CD4-positive, alpha-beta T cell (primary cell): ENCODE results near the gene TUBB2B. TPM values are rescaled to one million over a fixed set of nuclear protein-coding genes. Genes with fewer than 3 reads are reported as not detected.

ENCODE experiments used
- ATAC-seq: fragments of 200-7000 bp; cut with Tn5 transposase; one replicate; pipeline ENCODE4 v1.10.0; 2022; ENCODE audit warnings: mild to moderate bottlenecking; ENCODE audit not compliant: poor library complexity
- CTCF ChIA-PET: fragments of 350-600 bp; sonication (Branson Sonifier 250); formaldehyde crosslinking; loops from one replicate; lab custom pipeline; 2021; ENCODE audit warnings: antibody characterized with exemption, inconsistent platforms; lab: Charles Lee
- POLR2A ChIA-PET: fragments of 350-600 bp; sonication (Branson Sonifier 250); formaldehyde crosslinking; loops from one replicate; lab custom pipeline; 2021; ENCODE audit warnings: antibody characterized with exemption, inconsistent platforms; lab: Charles Lee
- DNase-seq, 14 experiments: peaks; one replicate each; pipeline ENCODE4 v3.0.0-alpha.2; 2013 to 2020; ENCODE audit warnings: mixed read lengths in 2 of 14
- H3K27ac ChIP-seq, 2 donors: one replicate each; pipeline versions ENCODE4 v1.5.1 to v1.7.0; 2013; ENCODE audit warnings: low read length in 2 of 2, low read depth in 1 of 2, mild to moderate bottlenecking in 1 of 2
- H3K27me3 ChIP-seq, 2 experiments: 1 replicate in 1 of 2; 2 replicates in 1 of 2; pipeline versions ENCODE4 v1.6.1 to v1.7.0; 2013; ENCODE audit warnings: low read length in 2 of 2, control low read depth in 1 of 2, mild to moderate bottlenecking in 1 of 2, moderate library complexity in 1 of 2; ENCODE audit not compliant: insufficient read depth in 2 of 2, control insufficient read depth in 1 of 2
- H3K36me3 ChIP-seq: one replicate; pipeline ENCODE4 v1.6.1; 2013; ENCODE audit warnings: low read length, control low read depth; ENCODE audit not compliant: insufficient read depth
- H3K4me1 ChIP-seq: one replicate; pipeline ENCODE4 v1.6.1; 2013; ENCODE audit warnings: low read length, control low read depth; ENCODE audit not compliant: insufficient read depth
- H3K4me3 ChIP-seq: one replicate; pipeline ENCODE4 v1.5.1; 2013; ENCODE audit warnings: mild to moderate bottlenecking, low read length, moderate library complexity
- H3K9me3 ChIP-seq, 2 experiments: 1 replicate in 1 of 2; 2 replicates in 1 of 2; pipeline versions ENCODE4 v1.6.1 to v1.7.0; 2013; ENCODE audit warnings: low read length in 2 of 2, mild to moderate bottlenecking in 2 of 2, control low read depth in 1 of 2, moderate library complexity in 1 of 2; ENCODE audit not compliant: control insufficient read depth in 1 of 2, insufficient read depth in 1 of 2
- H3K27ac Mint-ChIP-seq: one replicate; pipeline ENCODE4 v1.8.0; 2020; ENCODE audit warnings: mixed read lengths
- H3K27me3 Mint-ChIP-seq: one replicate; pipeline ENCODE4 v1.8.0; 2021; ENCODE audit warnings: mixed read lengths
- H3K36me3 Mint-ChIP-seq: one replicate; pipeline ENCODE4 v1.8.0; 2021; ENCODE audit warnings: low read depth, mixed read lengths
- H3K4me1 Mint-ChIP-seq: one replicate; pipeline ENCODE4 v1.8.0; 2021; ENCODE audit warnings: low read depth, mixed read lengths
- H3K4me3 Mint-ChIP-seq: one replicate; pipeline ENCODE4 v1.8.0; 2020; ENCODE audit warnings: mild to moderate bottlenecking, mixed read lengths
- H3K9me3 Mint-ChIP-seq: one replicate; pipeline ENCODE4 v1.8.0; 2020; ENCODE audit warnings: mixed read lengths
- CTCF ChIP-seq: fragments of 200-600 bp; IDR thresholded peaks from one replicate; pipeline ENCODE4 v1.8.0; 2022; ENCODE audit warnings: antibody characterized with exemption, mild to moderate bottlenecking
- intact Hi-C, 2 experiments: fragments of 100-400 bp; cut with DNase I in 1 of 2; cut with micrococcal nuclease in 1 of 2; formaldehyde crosslinking; loops; one replicate each; pipeline versions ENCODE4 v1.15.1 to v1.9.0; 2023 to 2025; cut with DNase I, micrococcal nuclease
- total RNA-seq, 174 experiments: library from RNA in 2 of 174; stranded (reverse) in 2 of 174; gene quantifications; one replicate each; pipeline ENCODE4 v1.2.3 and lab custom pipeline; 2021 to 2026

TUBB2B gene
- total RNA-seq, 2 experiments from 2014 or later: not detected

- ChIA-PET POLR2A (no interaction called here), CTCF (no interaction called here)
- intact Hi-C loops: loop anchor here in 1 of 2 experiments (5.0 kb wide), 1 partner anchor 64 kb away; no protein-coding TSS in a partner anchor
- H3K4me3 Mint-ChIP-seq: no peak overlapping the region
- TF ChIP-seq CTCF: no peak
- H3K9me3 Mint-ChIP-seq: no peaks in the 10 kb centered on the region
- Histone ChIP-seq H3K9me3 (peaks cover 0 to 32% of the 10 kb centered on the region in 2 experiments), H3K36me3 (no peaks in the 10 kb centered on the region), H3K27ac (no peak overlapping the region), H3K4me3 (no peak overlapping the region), H3K4me1 (peaks cover 42% of the 10 kb centered on the region), H3K27me3 (peaks cover 46 to 49% of the 10 kb centered on the region in 2 experiments)
- no peak for DNase-seq
- no peak overlapping the region for H3K27ac Mint-ChIP-seq
- no peak for ATAC-seq
- H3K4me1 Mint-ChIP-seq: peaks cover 42% of the 10 kb centered on the region
- no peaks in the 10 kb centered on the region for H3K36me3 Mint-ChIP-seq
- H3K27me3 Mint-ChIP-seq: peaks cover 62% of the 10 kb centered on the region
These were observed 1.4 kb downstream of the TUBB2B start for GRCh38 chr6:3226042-3226441.

GRCh38 chr6:3222506-3223038, 4.9 kb downstream of the TUBB2B start:
- no peak for ATAC-seq
- ChIA-PET POLR2A (no interaction called here), CTCF (interaction anchor here (0.6 kb wide), 1 partner anchor 29 kb away, joined by 3 read pairs; no protein-coding TSS in a partner anchor)
- peaks cover 12% of the 10 kb centered on the region for H3K4me1 Mint-ChIP-seq
- TF ChIP-seq CTCF: no peak
- Histone ChIP-seq H3K9me3 (peaks cover 0 to 8% of the 10 kb centered on the region in 2 experiments), H3K27me3 (peaks cover 26 to 28% of the 10 kb centered on the region in 2 experiments), H3K27ac (no peak overlapping the region), H3K4me1 (peaks cover 13% of the 10 kb centered on the region), H3K36me3 (no peaks in the 10 kb centered on the region), H3K4me3 (no peak overlapping the region)
- intact Hi-C loops: loop anchor here in 1 of 2 experiments (5.0 kb wide), 1 partner anchor 55 kb away; no protein-coding TSS in a partner anchor
- no peak overlapping the region for H3K4me3 Mint-ChIP-seq
- no peak overlapping the region for H3K27ac Mint-ChIP-seq
- peaks cover 49% of the 10 kb centered on the region for H3K27me3 Mint-ChIP-seq
- no peaks in the 10 kb centered on the region for H3K9me3 Mint-ChIP-seq
- DNase-seq: no peak
- no peaks in the 10 kb centered on the region for H3K36me3 Mint-ChIP-seq

- no peaks in the 10 kb centered on the region for H3K9me3 Mint-ChIP-seq
- H3K27me3 ChIP-seq: peaks cover 21 to 26% of the 10 kb centered on the region in 2 experiments
- ChIA-PET CTCF (no interaction called here), POLR2A (no interaction called here)
- intact Hi-C loops: loop anchor here in 1 of 2 experiments (5.0 kb wide), 1 partner anchor 54 kb away; no protein-coding TSS in a partner anchor
- H3K4me3 ChIP-seq: no peak overlapping the region
- no peak overlapping the region for H3K4me3 Mint-ChIP-seq
- peaks cover 48% of the 10 kb centered on the region for H3K27me3 Mint-ChIP-seq
- H3K36me3 Mint-ChIP-seq: no peaks in the 10 kb centered on the region
- ATAC-seq: no peak
- no peak overlapping the region for H3K27ac Mint-ChIP-seq
- no peaks in the 10 kb centered on the region for H3K36me3 ChIP-seq
- H3K4me1 Mint-ChIP-seq: peaks cover 6% of the 10 kb centered on the region
- H3K9me3 ChIP-seq: peaks cover 0 to under 1% of the 10 kb centered on the region in 2 experiments
- no peak for DNase-seq
- no peak for TF ChIP-seq CTCF
- peaks cover 3% of the 10 kb centered on the region for H3K4me1 ChIP-seq
- no peak overlapping the region for H3K27ac ChIP-seq
These were observed 5.9 kb downstream of the TUBB2B start for GRCh38 chr6:3221578-3221977.
